ENCODE results near the gene HOTAIR.

DNA sequence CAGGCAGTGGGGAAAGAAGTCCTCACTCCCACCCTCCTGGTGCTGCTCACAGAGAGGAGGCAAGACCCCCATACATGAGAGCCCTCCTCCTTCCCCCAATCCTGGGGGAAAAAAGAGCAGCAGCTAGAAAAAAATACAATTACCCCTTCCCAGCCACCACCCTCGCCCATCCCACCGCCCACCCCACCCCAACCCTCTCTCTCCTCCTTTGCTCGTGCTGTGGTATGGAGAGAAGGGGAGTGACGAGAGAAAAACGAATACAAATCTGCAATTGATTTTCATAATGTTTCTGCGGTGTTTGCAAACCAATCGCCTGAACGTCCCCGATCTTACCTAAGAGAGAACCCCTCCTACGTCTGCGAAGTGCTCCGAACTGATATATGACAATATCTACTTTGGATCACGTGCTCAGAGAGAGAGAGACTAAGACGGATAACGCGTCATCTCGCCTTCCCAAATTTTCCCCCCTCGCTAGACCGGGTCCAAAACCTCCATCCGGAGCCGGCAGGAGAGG is 2.0 kb downstream of the HOTAIR start, which contains the start of gene HOXC11:
- TF ChIP-seq, protein P1, sequence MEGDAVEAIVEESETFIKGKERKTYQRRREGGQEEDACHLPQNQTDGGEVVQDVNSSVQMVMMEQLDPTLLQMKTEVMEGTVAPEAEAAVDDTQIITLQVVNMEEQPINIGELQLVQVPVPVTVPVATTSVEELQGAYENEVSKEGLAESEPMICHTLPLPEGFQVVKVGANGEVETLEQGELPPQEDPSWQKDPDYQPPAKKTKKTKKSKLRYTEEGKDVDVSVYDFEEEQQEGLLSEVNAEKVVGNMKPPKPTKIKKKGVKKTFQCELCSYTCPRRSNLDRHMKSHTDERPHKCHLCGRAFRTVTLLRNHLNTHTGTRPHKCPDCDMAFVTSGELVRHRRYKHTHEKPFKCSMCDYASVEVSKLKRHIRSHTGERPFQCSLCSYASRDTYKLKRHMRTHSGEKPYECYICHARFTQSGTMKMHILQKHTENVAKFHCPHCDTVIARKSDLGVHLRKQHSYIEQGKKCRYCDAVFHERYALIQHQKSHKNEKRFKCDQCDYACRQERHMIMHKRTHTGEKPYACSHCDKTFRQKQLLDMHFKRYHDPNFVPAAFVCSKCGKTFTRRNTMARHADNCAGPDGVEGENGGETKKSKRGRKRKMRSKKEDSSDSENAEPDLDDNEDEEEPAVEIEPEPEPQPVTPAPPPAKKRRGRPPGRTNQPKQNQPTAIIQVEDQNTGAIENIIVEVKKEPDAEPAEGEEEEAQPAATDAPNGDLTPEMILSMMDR (IDR thresholded peaks at IDR 0.05; ENCODE audit: poor library complexity, severe bottlenecking): no peak
- TF ChIP-seq, protein P2, sequence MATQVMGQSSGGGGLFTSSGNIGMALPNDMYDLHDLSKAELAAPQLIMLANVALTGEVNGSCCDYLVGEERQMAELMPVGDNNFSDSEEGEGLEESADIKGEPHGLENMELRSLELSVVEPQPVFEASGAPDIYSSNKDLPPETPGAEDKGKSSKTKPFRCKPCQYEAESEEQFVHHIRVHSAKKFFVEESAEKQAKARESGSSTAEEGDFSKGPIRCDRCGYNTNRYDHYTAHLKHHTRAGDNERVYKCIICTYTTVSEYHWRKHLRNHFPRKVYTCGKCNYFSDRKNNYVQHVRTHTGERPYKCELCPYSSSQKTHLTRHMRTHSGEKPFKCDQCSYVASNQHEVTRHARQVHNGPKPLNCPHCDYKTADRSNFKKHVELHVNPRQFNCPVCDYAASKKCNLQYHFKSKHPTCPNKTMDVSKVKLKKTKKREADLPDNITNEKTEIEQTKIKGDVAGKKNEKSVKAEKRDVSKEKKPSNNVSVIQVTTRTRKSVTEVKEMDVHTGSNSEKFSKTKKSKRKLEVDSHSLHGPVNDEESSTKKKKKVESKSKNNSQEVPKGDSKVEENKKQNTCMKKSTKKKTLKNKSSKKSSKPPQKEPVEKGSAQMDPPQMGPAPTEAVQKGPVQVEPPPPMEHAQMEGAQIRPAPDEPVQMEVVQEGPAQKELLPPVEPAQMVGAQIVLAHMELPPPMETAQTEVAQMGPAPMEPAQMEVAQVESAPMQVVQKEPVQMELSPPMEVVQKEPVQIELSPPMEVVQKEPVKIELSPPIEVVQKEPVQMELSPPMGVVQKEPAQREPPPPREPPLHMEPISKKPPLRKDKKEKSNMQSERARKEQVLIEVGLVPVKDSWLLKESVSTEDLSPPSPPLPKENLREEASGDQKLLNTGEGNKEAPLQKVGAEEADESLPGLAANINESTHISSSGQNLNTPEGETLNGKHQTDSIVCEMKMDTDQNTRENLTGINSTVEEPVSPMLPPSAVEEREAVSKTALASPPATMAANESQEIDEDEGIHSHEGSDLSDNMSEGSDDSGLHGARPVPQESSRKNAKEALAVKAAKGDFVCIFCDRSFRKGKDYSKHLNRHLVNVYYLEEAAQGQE (IDR thresholded peaks at IDR 0.05; ENCODE audit: borderline replicate concordance): no peak
- TF ChIP-seq EZH2 (IDR thresholded peaks at IDR 0.05; ENCODE audit: borderline replicate concordance, insufficient read depth, low read length, poor library complexity, severe bottlenecking) (no peak), SMC3 (conservative IDR thresholded peaks at IDR 0.05; ENCODE audit: poor library complexity) (no peak), EP300 (conservative IDR thresholded peaks at IDR 0.05; ENCODE audit: poor library complexity, severe bottlenecking) (no peak)
